Transverse colon (tissue), 4 donors: ENCODE data around the gene COQ8B.

Experiments
- CTCF ChIP-seq, 5 experiments: fragments of 200-600 bp in 3 of 5; fragments of 450-650 bp in 2 of 5; sonication (generic) in 3 of 5; IDR thresholded peaks; 1 replicate in 2 of 5; 2 replicates in 3 of 5; pipeline ENCODE4 v1.5.1; 2016 to 2017; ENCODE audit warnings: antibody characterized with exemption in 5 of 5, inconsistent platforms in 3 of 5, mild to moderate bottlenecking in 2 of 5, moderate library complexity in 1 of 5
- POLR2A ChIP-seq: fragments of 450-650 bp; IDR thresholded peaks from one replicate; pipeline ENCODE4 v1.6.1; 2016; ENCODE audit warnings: antibody characterized with exemption, mild to moderate bottlenecking, moderate library complexity
- POLR2AphosphoS5 ChIP-seq, 3 donors: sonication (generic); formaldehyde crosslinking; IDR thresholded peaks; one replicate each; pipeline ENCODE4 v1.6.1; 2016; ENCODE audit warnings: antibody characterized with exemption in 3 of 3

DNA sequence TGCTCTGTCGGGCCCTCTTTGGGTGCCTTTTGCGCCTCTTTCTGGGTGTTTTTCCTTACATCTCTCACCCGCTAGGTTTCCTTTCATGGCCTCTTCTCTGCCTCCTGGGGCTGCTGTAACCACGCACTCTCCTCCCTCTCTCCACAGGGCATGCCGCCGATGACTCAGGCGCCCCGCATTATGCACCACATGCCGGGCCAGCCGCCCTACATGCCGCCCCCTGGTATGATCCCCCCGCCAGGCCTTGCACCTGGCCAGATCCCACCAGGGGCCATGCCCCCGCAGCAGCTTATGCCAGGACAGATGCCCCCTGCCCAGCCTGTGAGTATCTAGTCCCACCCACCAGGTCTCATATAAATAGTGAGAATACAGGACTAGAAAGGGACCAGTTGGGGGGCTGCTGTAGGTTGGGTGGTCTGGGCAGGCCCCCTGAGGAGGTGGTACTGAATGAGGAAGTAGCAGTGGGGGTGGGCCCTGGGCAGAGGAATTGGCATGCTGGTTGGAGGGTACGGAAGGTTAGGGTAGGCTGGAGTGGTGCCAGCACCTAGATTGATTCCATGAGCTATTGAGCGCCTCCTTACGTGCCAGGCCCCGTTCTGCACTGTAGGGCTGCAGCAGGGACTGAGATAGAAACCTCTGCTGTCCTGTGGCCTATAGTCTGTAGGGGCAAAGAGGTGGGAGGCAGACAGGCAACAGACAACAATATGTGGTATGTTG is 46.2 kb upstream of the COQ8B start:
- no peak for TF ChIP-seq POLR2AphosphoS5 (IDR thresholded peaks at IDR 0.05)
- TF ChIP-seq CTCF (IDR thresholded peaks at IDR 0.05) = no peak
- TF ChIP-seq POLR2A = no peak
